ENCODE measurements around the gene PTCD2.
A peak's percentile ranks its signal among the peaks of the same experiment; 100 is the strongest.
"Not testable (repeated sequence)": the region's sequence is repeated elsewhere in the genome, so short reads cannot be mapped to it uniquely, and the experiment has no call there.

Gene PTCD2

DNA sequence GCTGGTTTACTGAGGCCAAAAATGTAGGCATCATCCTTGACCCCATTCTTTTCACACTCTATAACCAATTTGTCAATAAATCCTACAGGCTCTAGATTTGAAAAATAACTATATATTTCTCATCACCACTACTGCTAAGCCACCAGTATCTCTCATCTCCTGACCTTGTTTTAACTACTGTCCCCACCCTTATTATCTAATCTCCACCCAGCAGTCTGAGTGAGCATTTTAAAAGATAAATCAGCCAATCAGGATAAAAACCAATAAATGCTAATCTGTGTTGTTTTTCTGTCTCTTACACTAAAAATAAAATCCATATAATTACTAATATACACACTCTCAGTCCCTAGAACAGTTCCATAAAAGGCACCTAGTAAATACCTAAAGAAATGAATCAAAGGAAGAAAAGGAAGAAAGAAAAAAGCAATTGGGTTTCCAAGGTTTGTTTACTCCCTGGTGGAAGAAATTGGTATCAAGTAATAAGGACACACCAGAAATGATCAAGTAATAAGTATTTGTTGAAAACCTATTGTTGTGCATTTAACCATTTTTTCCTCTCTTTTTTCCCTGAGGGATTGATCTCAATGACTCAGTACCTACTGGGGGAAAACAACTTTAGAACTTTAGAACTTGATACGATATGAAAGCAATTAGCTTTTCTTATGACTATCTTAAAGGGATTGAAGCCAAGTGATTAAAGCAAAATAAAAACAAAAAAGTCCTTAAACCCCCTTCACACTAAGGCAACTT, 19.4 kb upstream of the PTCD2 start:
- Histone ChIP-seq H3K27me3 (ENCODE audit: control insufficient read depth in 1 of 2, insufficient read depth in 2 of 2, low read length in 2 of 2) (no peaks in the 10 kb centered on the region), H3K27ac (ENCODE audit: low read depth, low read length) (no peak overlapping the region), H3K4me1 (ENCODE audit: insufficient read depth, low read length) (no peaks in the 10 kb centered on the region), H3K4me3 (ENCODE audit: low read depth in 1 of 2, low read length in 2 of 2) (no peak overlapping the region), H3K9ac (ENCODE audit: low read length) (no peak overlapping the region), H3K9me3 (ENCODE audit: low read length) (no peaks in the 10 kb centered on the region), H3K36me3 (ENCODE audit: insufficient read depth, low read length) (no peaks in the 10 kb centered on the region)

DNA sequence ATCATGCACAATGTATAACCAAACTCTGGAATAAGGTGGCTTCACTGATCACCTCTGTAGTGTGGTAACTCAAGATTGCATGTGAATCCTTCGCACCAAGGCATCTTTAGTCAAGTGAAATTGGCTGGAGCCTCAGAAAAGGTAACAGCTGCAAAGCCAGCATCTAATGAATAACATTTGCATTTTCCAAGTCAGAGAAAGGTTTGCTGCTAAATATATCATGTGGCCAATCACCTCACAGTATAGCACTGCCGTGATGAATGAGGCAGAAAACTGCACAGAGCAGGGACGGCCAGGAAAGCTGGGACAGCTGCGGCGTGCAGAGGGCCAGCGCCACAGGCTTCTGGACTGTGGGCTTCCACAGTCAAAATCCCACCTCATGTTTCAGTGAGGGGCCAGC, 18.6 kb upstream of the PTCD2 start:
- H3K9ac ChIP-seq (ENCODE audit: low read length) = no peak overlapping the region
- H3K27ac ChIP-seq (ENCODE audit: low read depth, low read length) = no peak overlapping the region

DNA sequence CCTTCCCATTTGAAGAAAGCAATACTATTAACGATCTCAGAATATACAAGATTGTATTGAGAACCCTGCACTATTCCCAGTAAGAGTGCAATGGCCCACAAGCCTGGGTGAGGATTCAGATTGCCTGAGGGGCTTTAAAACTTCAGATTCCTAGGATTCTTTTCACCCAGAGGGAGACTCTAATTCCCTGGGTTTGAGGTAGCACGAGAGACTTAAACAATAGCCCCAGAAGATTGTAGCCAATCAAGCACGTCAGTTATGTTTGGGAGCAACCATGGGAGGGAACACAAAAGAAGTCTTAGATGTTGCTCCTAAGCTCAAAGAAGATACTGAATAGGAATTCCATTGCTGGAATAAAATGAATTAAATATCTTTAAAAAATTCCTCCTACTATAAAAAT, 18.0 kb upstream of the PTCD2 start:
- H3K9ac ChIP-seq (ENCODE audit: low read length) = no peak overlapping the region
- H3K36me3 ChIP-seq (ENCODE audit: insufficient read depth, low read length) = no peaks in the 10 kb centered on the region
- H3K27ac ChIP-seq (ENCODE audit: low read depth, low read length) = no peak overlapping the region
- H3K4me1 ChIP-seq (ENCODE audit: insufficient read depth, low read length) = no peaks in the 10 kb centered on the region
- H3K4me3 ChIP-seq (ENCODE audit: low read depth in 1 of 2, low read length in 2 of 2) = no peak overlapping the region
- H3K9me3 ChIP-seq (ENCODE audit: low read length) = no peaks in the 10 kb centered on the region
- no peaks in the 10 kb centered on the region for H3K27me3 ChIP-seq (ENCODE audit: control insufficient read depth in 1 of 2, insufficient read depth in 2 of 2, low read length in 2 of 2)

More for the DNA sequence above, 18.6 kb upstream of the PTCD2 start:
- Histone ChIP-seq H3K4me1 (ENCODE audit: insufficient read depth, low read length) (no peaks in the 10 kb centered on the region), H3K36me3 (ENCODE audit: insufficient read depth, low read length) (no peaks in the 10 kb centered on the region), H3K9me3 (ENCODE audit: low read length) (no peaks in the 10 kb centered on the region), H3K4me3 (ENCODE audit: low read depth in 1 of 2, low read length in 2 of 2) (no peak overlapping the region), H3K27me3 (ENCODE audit: control insufficient read depth in 1 of 2, insufficient read depth in 2 of 2, low read length in 2 of 2) (no peaks in the 10 kb centered on the region)

DNA sequence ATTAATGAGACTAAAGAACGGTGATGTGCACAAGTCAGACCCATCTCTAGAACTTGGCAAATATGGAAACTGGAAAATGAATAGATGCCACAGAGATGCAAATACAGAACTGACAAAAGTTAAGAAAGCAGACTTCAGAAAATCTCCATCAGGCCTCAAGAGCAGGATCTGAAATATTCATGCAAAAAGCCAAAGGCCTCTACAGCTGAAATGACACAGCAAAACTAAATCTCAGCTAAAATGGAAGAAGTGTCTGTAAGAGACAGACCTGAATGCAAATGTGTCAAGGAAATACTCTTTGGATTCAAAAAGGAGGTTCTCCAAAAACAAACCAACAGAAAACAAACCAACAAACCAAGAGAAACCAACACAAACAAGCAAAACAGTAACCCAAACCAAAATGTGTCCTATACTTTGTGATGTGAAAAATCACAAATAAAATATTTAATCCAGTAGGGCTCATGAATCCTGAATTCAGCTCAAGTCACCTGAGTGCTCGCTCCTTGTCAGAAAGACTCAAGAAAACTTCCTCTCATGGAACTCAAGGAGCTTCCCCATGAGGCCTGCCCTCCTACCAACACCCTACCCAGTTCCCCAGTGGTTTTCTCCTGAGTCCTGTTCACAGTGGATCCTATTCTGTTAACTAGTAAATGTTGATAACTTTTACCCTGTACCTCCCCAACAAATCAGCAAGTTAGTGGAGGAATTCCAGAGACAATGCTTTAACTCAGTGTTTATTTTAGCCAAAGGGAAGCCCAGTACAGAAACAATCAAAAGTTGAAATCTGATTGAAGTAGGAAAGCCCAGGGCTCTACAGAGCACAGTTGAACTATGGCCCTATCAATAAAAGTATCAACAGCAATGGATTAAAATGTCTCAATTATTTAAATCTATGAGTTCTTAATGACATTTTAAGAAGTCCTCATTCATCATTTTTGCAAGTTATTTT, 14.7 kb upstream of the PTCD2 start:
- Histone ChIP-seq H3K4me3 (ENCODE audit: low read depth in 1 of 2, low read length in 2 of 2) (no peak overlapping the region), H3K4me1 (ENCODE audit: insufficient read depth, low read length) (peaks cover 5% of the 10 kb centered on the region), H3K27ac (ENCODE audit: low read depth, low read length) (no peak overlapping the region), H3K36me3 (ENCODE audit: insufficient read depth, low read length) (peaks cover 11% of the 10 kb centered on the region), H3K9me3 (ENCODE audit: low read length) (no peaks in the 10 kb centered on the region), H3K9ac (ENCODE audit: low read length) (no peak overlapping the region), H3K27me3 (ENCODE audit: control insufficient read depth in 1 of 2, insufficient read depth in 2 of 2, low read length in 2 of 2) (no peaks in the 10 kb centered on the region)

DNA sequence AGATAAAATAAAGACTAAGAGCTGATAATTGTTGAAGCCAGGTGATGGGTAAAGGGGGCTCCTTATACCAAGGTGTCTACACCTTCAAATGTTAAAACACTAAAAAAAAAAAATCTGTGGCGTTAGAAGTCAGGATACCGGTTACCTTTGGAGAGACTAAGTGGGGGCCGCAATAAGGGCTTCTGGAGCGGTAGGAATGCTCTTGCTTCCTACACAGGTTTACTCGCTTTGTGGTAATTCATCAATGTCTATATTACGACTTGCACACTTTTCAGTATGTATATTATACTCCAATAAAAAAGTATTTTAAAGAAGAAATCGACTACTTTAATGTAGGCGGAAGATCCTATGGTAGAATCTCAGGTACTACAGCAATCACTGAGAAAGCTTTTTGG, 12.6 kb upstream of the PTCD2 start:
- peak overlapping the region; percentile 79 for H3K9ac ChIP-seq (ENCODE audit: low read length)
- no peaks in the 10 kb centered on the region for H3K27me3 ChIP-seq (ENCODE audit: control insufficient read depth in 1 of 2, insufficient read depth in 2 of 2, low read length in 2 of 2)
- peak overlapping the region; percentile 70 to 78 for H3K4me3 ChIP-seq (ENCODE audit: low read depth in 1 of 2, low read length in 2 of 2)
- H3K4me1 ChIP-seq (ENCODE audit: insufficient read depth, low read length) = peaks cover 5% of the 10 kb centered on the region
- peak overlapping the region; percentile 93 for H3K27ac ChIP-seq (ENCODE audit: low read depth, low read length)
- peaks cover 22% of the 10 kb centered on the region for H3K36me3 ChIP-seq (ENCODE audit: insufficient read depth, low read length)
- H3K9me3 ChIP-seq (ENCODE audit: low read length) = no peaks in the 10 kb centered on the region

DNA sequence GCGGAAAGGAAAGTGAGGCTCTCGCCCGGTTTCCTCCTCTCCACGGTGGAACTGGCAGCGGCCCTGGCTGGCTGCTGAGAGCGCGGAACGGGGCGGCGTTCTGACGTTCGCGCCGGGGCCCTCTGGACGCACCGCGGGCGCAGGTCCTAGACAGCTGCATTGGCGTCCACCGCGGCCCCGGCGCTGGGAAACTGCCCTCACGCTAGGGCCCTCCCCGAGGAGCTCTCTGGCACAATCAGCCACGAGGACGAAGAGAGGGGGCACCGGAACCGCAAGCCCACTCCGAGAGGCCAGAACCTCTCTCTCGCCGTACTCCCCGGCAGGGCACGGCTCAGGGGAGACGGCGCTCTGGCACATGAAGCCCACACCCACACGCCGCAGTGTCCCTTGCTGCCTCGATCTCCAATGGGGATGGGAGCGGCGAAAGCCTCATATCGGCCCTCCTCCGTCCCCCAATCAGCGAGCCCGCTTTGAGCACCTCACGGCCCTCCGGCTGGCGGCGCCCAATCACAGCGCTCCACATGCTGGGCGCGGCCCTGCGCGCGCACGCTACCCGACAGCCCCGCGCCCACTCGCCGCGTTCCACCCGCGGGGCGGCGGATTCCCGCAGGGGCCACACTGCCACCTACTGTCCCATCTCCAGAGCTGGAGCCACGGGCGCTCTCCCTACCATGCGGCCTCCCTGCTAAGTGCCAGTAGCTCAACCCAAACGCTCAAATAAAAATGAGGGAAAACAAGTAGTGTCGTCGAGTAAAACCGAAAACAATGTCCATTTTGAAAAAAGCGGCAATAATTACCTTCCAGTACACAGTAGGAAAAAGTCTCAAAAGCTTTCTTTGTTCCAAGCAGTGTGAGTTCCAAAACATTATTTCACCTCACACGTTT, 12.0 kb upstream of the PTCD2 start:
- peak overlapping the region; percentile 93 for H3K27ac ChIP-seq (ENCODE audit: low read depth, low read length)
- H3K4me1 ChIP-seq (ENCODE audit: insufficient read depth, low read length) = peaks cover 5% of the 10 kb centered on the region
- H3K27me3 ChIP-seq (ENCODE audit: control insufficient read depth in 1 of 2, insufficient read depth in 2 of 2, low read length in 2 of 2) = no peaks in the 10 kb centered on the region
- peak overlapping the region; percentile 70 to 78 for H3K4me3 ChIP-seq (ENCODE audit: low read depth in 1 of 2, low read length in 2 of 2)
- peak overlapping the region; percentile 79 for H3K9ac ChIP-seq (ENCODE audit: low read length)
- peaks cover 26% of the 10 kb centered on the region for H3K36me3 ChIP-seq (ENCODE audit: insufficient read depth, low read length)
- no peaks in the 10 kb centered on the region for H3K9me3 ChIP-seq (ENCODE audit: low read length)

DNA sequence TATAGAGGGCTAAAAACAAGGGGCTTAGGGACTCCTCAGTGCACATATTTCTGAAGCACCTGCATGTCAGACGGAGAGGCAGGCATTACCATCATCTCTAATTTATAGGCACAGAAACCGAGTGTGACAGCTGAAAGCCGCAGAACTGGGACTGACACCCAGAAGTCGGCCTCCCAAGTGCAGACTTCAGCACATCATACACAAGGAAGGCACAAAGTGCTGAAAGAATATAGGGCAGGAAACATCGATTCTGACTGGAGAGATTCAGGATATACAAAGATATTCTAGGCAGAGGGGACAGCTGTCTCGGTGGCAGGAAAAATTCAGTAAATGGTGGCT, 11.4 kb upstream of the PTCD2 start:
- Histone ChIP-seq H3K9me3 (ENCODE audit: low read length) (no peaks in the 10 kb centered on the region), H3K9ac (ENCODE audit: low read length) (no peak overlapping the region), H3K27me3 (ENCODE audit: control insufficient read depth in 1 of 2, insufficient read depth in 2 of 2, low read length in 2 of 2) (no peaks in the 10 kb centered on the region), H3K4me3 (ENCODE audit: low read depth in 1 of 2, low read length in 2 of 2) (no peak overlapping the region), H3K27ac (ENCODE audit: low read depth, low read length) (peak overlapping the region; percentile 93), H3K4me1 (ENCODE audit: insufficient read depth, low read length) (peaks cover 5% of the 10 kb centered on the region), H3K36me3 (ENCODE audit: insufficient read depth, low read length) (peaks cover 32% of the 10 kb centered on the region)

DNA sequence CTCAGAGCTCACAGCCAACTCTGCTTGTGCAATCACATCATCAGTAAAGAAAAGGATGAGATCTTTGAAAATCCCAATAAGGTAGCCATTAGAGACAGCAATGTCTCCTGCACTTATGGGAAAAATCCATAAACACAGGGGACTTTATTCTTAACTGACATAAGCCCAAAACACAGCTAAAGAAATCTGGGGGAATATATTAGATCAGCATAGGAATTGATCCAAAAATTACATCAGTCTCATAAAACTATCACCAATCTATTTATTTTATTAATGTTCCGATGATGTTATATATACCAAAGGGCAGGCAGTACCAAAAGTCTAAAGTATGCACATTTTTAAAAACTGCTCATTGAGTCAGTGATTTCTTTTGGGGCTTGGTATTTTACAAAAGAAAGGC, 7.0 kb upstream of the PTCD2 start:
- Histone ChIP-seq H3K9ac (ENCODE audit: low read length) (no peak overlapping the region), H3K36me3 (ENCODE audit: insufficient read depth, low read length) (peaks cover 32% of the 10 kb centered on the region), H3K4me3 (ENCODE audit: low read depth in 1 of 2, low read length in 2 of 2) (no peak overlapping the region)

DNA sequence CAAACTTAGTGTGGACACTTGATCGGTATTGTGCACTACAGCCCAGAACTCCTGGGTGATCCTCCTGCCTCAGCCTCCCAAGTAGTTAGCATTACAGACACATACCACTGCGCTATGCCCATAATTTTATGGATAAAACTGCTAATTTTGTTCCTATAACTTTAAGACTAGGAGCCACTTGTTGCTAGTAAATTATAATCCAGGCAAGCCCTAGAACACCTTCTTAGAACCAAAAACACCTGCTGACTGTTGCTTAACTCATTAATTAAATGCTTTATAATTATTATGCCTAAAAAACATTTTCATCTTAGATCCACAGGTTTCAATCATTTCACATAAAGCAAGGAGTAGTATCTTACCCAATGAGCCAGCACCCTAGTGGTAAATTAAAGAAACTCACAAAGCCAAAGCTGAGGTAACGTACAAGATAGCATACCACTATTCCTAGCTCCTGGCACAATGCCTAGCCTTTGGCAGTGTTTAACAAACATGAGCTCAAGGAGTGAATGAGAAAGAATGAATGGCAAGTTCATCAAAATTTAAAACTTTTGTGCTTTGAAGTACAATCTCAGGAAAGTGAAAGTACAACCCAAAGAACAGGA, 5.5 kb upstream of the PTCD2 start:
- no peaks in the 10 kb centered on the region for H3K9me3 ChIP-seq (ENCODE audit: low read length)
- H3K27me3 ChIP-seq (ENCODE audit: control insufficient read depth in 1 of 2, insufficient read depth in 2 of 2, low read length in 2 of 2) = no peaks in the 10 kb centered on the region
- H3K4me3 ChIP-seq (ENCODE audit: low read depth in 1 of 2, low read length in 2 of 2) = no peak overlapping the region
- peaks cover 29% of the 10 kb centered on the region for H3K36me3 ChIP-seq (ENCODE audit: insufficient read depth, low read length)
- no peak overlapping the region for H3K9ac ChIP-seq (ENCODE audit: low read length)
- peaks cover 15% of the 10 kb centered on the region for H3K4me1 ChIP-seq (ENCODE audit: insufficient read depth, low read length)
- no peak overlapping the region for H3K27ac ChIP-seq (ENCODE audit: low read depth, low read length)

More for the DNA sequence above, 7.0 kb upstream of the PTCD2 start:
- H3K27ac ChIP-seq (ENCODE audit: low read depth, low read length) = no peak overlapping the region
- no peaks in the 10 kb centered on the region for H3K9me3 ChIP-seq (ENCODE audit: low read length)
- no peaks in the 10 kb centered on the region for H3K27me3 ChIP-seq (ENCODE audit: control insufficient read depth in 1 of 2, insufficient read depth in 2 of 2, low read length in 2 of 2)
- H3K4me1 ChIP-seq (ENCODE audit: insufficient read depth, low read length) = peaks cover 12% of the 10 kb centered on the region

DNA sequence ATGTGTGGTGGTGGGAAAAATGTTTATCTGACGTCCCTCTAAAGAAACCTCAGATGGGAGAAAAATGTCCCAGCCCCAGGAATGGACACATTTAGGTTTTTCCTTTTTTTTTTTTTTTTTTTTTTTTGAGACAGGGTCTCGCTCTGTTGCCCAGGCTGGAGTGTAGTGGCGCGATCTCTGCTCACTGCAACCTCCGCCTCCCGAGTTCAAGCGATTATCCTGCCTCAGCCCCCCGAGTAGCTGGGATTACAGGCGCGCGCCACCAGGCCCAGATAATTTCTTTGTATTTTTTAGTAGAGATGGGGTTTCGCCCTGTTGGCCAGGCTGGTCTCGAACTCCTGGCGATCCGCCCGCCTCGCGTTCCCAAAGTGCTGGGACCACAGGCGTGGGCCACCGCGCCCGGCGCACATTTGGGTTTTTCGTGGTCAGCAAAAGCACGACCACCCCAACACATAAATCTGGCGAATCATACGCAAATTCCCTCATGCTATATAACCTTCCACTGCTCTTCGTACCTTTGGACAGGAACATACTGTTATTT, 668 bp upstream of the PTCD2 start:
- not testable (repeated sequence) for H3K9me3 ChIP-seq (ENCODE audit: low read length); H3K27me3 ChIP-seq (ENCODE audit: control insufficient read depth in 1 of 2, insufficient read depth in 2 of 2, low read length in 2 of 2); H3K36me3 ChIP-seq (ENCODE audit: insufficient read depth, low read length)
- Histone ChIP-seq H3K27ac (ENCODE audit: low read depth, low read length) (peak overlapping the region; percentile 81), H3K9ac (ENCODE audit: low read length) (peak overlapping the region; percentile 96), H3K4me3 (ENCODE audit: low read depth in 1 of 2, low read length in 2 of 2) (peak overlapping the region; percentile 63 to 100), H3K4me1 (ENCODE audit: insufficient read depth, low read length) (peaks cover 18% of the 10 kb centered on the region)

Measured in muscle layer of colon (tissue), 2 donors.